Neutrophil (primary cell): ENCODE measurements around the gene LAP3.

ENCODE experiments used
- H3K27ac ChIP-seq: fragments of 200-600 bp; sonication (generic); 2 replicates; pipeline ENCODE4 v1.5.1; 2016; ENCODE audit warnings: mild to moderate bottlenecking, moderate library complexity
- H3K27me3 ChIP-seq: fragments of 200-600 bp; sonication (generic); 2 replicates; pipeline ENCODE4 v1.6.0; 2016; ENCODE audit warnings: mild to moderate bottlenecking
- H3K36me3 ChIP-seq: fragments of 200-600 bp; sonication (generic); 2 replicates; pipeline ENCODE4 v1.5.1; 2017
- H3K4me1 ChIP-seq, 2 experiments: fragments of 200-600 bp in 1 of 2; sonication (generic) in 1 of 2; 1 replicate in 1 of 2; 2 replicates in 1 of 2; pipeline versions ENCODE4 v1.5.1 to v1.6.1; 2013 to 2016; ENCODE audit warnings: low read depth in 1 of 2, low read length in 1 of 2, mild to moderate bottlenecking in 1 of 2, moderate library complexity in 1 of 2; ENCODE audit not compliant: control insufficient read depth in 1 of 2, insufficient read depth in 1 of 2
- H3K4me3 ChIP-seq, 2 experiments: fragments of 200-600 bp in 1 of 2; sonication (generic) in 1 of 2; 1 replicate in 1 of 2; 2 replicates in 1 of 2; pipeline ENCODE4 v1.5.1; 2013 to 2016; ENCODE audit warnings: low read depth in 1 of 2, low read length in 1 of 2, mild to moderate bottlenecking in 1 of 2, moderate library complexity in 1 of 2
- H3K9me3 ChIP-seq: fragments of 200-600 bp; sonication (generic); 2 replicates; pipeline ENCODE4 v1.5.1; 2016
- TF ChIP-seq, protein P1 (sequence below): fragments of 200-600 bp; sonication (generic); IDR thresholded peaks from 2 replicates; pipeline ENCODE4 v1.5.1; 2016; ENCODE audit warnings: antibody characterized with exemption

LAP3 gene

DNA sequence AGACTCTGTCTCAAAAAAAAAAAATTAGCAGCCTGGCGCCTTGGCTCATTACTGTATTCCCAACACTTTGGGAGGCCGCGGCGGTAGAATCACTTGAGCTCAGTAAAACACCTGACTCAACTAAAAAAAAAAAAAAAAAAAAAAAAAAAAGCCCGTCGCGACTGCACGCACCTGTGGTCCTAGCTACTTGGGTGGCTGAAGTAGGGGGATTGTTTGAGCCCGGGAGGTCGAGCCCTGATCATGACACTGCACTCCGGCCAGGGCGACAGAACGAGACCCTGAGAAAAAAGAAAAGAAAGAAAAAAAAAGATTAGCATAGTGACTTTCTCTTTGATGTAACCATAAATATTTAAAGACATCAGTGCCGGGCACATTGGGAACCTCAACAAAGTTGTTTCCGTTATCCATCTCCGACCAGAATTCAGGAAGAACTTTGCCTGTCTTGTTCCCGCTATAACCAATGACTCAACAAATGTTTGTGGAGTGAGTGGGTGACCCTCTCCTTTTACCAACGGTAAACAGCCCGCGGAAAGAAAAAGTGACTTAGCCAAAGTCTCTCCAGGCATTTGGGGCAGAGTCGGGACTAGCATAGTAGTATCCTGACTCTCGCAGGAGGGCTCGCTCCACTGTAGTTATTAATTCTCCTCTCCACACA lies 36.9 kb downstream of the LAP3 start:
- Histone ChIP-seq H3K4me1 (peaks cover 20 to 32% of the 10 kb centered on the region in 2 experiments), H3K27me3 (no peaks in the 10 kb centered on the region), H3K4me3 (peak overlapping the region; percentile 86 to 100), H3K27ac (peak overlapping the region; percentile 93), H3K36me3 (peaks cover 19% of the 10 kb centered on the region), H3K9me3 (no peaks in the 10 kb centered on the region)
- TF ChIP-seq, protein P1, sequence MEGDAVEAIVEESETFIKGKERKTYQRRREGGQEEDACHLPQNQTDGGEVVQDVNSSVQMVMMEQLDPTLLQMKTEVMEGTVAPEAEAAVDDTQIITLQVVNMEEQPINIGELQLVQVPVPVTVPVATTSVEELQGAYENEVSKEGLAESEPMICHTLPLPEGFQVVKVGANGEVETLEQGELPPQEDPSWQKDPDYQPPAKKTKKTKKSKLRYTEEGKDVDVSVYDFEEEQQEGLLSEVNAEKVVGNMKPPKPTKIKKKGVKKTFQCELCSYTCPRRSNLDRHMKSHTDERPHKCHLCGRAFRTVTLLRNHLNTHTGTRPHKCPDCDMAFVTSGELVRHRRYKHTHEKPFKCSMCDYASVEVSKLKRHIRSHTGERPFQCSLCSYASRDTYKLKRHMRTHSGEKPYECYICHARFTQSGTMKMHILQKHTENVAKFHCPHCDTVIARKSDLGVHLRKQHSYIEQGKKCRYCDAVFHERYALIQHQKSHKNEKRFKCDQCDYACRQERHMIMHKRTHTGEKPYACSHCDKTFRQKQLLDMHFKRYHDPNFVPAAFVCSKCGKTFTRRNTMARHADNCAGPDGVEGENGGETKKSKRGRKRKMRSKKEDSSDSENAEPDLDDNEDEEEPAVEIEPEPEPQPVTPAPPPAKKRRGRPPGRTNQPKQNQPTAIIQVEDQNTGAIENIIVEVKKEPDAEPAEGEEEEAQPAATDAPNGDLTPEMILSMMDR: no peak

DNA sequence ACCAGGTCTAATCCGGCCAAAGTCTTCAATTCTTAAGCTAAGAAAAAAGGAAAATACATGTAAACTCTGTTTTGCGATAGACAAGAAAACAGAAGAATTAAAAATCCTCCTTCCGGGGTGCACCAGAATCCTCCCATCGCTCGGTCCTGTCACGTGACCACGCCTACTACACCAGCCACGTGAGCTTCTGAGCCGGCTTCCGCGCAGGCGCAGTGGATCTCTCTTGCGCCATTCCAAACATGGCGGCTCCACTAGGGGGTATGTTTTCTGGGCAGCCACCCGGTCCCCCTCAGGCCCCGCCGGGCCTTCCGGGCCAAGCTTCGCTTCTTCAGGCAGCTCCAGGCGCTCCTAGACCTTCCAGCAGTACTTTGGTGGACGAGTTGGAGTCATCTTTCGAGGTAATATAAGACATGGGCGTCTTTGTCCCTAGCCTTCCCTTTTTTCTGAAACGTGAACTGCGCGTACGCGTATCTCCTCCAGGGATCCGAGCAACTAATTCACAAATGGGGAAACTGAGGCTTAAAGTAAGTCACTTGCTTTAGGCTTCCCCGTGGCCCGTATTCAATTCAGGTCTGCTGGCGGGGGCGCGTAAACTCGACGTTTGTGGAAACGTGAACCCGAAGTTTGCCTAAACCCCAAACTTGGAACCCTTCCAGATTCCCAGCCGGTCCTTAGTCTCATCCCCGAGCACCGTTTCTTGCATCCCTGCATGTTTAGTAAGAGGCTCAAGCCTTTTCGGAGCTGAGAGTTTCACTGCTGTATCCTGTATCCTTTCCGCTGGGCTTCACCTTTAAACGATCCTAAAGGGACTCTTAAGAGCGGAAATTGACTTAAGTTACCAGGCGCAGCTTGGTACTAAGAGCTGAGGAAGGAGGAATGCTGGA lies 37.7 kb downstream of the LAP3 start, which contains the start of gene MED28:
TSS of gene MED28 (plus strand) at position 226 of the 884 bp plus-strand sequence. CDS start at position 240, 14 bp downstream.
- Histone ChIP-seq H3K4me1 (peaks cover 20 to 32% of the 10 kb centered on the region in 2 experiments), H3K27me3 (no peaks in the 10 kb centered on the region), H3K27ac (peak within 1 kb of the TSS; percentile 93), H3K9me3 (no peaks in the 10 kb centered on the region), H3K4me3 (peak within 1 kb of the TSS; percentile 86 to 100), H3K36me3 (peaks cover 26% of the 10 kb centered on the region)
- TF ChIP-seq, protein P1: peak; percentile 47

DNA sequence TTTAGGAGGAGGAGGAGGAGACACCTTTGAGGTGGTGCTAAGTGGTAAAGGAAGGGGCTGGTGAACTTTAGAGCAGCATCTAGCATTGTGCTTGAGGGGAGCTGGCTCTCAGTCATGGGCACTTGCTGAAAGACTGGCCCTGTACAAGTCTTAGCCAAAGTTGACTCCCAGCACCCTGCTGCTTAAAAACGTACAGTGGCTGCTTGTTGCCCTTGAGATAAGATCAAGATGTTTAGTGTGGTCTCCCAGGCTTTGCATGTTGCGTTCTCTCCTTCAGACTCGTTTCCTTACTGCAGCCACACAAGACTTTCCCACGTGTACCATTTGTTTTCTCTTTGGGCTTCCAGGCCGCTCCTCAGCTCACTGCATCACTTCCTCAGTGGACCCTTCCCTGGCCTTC lies 39.3 kb downstream of the LAP3 start:
- no peak overlapping the region for H3K4me3 ChIP-seq
- TF ChIP-seq, protein P1: no peak
- H3K27ac ChIP-seq: no peak overlapping the region
- H3K4me1 ChIP-seq: peaks cover 20 to 32% of the 10 kb centered on the region in 2 experiments
- no peaks in the 10 kb centered on the region for H3K27me3 ChIP-seq
- H3K36me3 ChIP-seq: peaks cover 43% of the 10 kb centered on the region
- no peaks in the 10 kb centered on the region for H3K9me3 ChIP-seq

DNA sequence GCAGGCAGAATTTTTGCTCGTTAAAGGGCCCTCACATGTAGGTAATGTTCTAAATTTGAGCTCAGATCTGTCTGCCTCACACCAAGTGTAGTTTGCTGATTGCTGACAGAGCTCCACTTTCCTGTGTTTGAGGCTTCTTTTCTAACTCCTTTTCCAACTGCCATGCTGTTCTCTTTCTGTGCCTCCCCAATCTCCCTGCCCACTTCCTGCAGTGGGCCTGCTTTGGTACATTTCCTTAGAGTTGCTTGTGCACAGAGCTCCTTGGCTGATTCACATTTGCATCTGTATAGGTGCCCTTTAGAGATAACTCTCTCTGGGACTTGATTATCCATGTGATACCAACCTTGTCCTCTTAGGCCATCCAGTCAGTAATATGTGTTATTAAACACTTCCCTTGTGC lies 41.9 kb downstream of the LAP3 start:
- Histone ChIP-seq H3K4me3 (no peak overlapping the region), H3K9me3 (no peaks in the 10 kb centered on the region), H3K27ac (no peak overlapping the region), H3K36me3 (peaks cover 69% of the 10 kb centered on the region), H3K4me1 (peaks cover 20 to 26% of the 10 kb centered on the region in 2 experiments), H3K27me3 (no peaks in the 10 kb centered on the region)
- TF ChIP-seq, protein P1: no peak

DNA sequence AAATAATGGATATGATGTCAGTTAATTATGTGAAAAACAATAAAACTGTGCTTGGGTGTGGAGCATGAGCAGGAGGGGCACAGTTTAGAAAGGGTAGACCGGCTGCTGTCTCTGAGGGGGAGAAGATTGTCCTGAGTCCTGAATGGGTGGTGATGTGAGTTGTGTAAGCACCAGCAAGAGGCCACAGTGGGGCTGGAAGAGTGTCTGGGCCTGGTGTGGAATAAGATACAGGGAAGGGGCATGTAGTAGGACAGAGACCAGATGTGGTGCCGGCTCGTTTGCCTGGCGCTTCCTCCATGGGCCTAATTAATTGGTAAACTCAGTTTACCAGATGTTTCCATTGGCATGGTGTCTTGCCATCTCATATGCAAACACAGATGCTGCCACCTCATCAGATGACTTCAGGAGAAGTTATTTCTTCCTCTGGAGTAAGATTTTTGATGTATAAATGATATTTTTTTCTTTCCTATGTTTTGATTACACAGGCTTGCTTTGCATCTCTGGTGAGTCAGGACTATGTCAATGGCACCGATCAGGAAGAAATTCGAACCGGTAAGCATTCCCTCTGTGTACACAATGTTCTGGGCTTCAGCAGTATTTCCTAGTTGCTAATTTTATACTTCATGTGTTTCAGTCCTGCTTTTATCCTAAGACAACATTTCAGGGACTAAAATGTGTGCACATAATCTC lies 42.6 kb downstream of the LAP3 start:
- Histone ChIP-seq H3K36me3 (peaks cover 75% of the 10 kb centered on the region), H3K27ac (no peak overlapping the region), H3K27me3 (no peaks in the 10 kb centered on the region), H3K4me1 (peaks cover 20 to 23% of the 10 kb centered on the region in 2 experiments), H3K9me3 (no peaks in the 10 kb centered on the region), H3K4me3 (no peak overlapping the region)
- TF ChIP-seq, protein P1: no peak
